Activated naive CD4-positive, alpha-beta T cell treated with anti-CD3 and anti-CD28 coated beads, Interleukin-2, amount 10 ng/mL, durations not matched to agents 7 days and 5 days (primary cell): ENCODE measurements around the gene RNF144B.
"Not testable (repeated sequence)": the region's sequence is repeated elsewhere in the genome, so short reads cannot be mapped to it uniquely, and the experiment has no call there.

Source experiments
- CTCF ChIA-PET: fragments of 350-600 bp; sonication (Branson Sonifier 250); formaldehyde crosslinking; loops from one replicate; lab custom pipeline; 2021; ENCODE audit warnings: antibody characterized with exemption; lab: Charles Lee
- DNase-seq: peaks from one replicate; pipeline ENCODE4 v3.0.0-alpha.2; 2020
- H3K27ac Mint-ChIP-seq: one replicate; pipeline ENCODE4 v1.8.0; 2021; ENCODE audit warnings: mild to moderate bottlenecking, moderate library complexity, mixed read lengths
- H3K27me3 Mint-ChIP-seq: one replicate; pipeline ENCODE4 v1.8.0; 2021; ENCODE audit warnings: mild to moderate bottlenecking, mixed read lengths
- H3K36me3 Mint-ChIP-seq: one replicate; pipeline ENCODE4 v1.8.0; 2021; ENCODE audit warnings: mixed read lengths
- H3K4me1 Mint-ChIP-seq: one replicate; pipeline ENCODE4 v1.8.0; 2021; ENCODE audit warnings: mixed read lengths
- H3K4me3 Mint-ChIP-seq: one replicate; pipeline ENCODE4 v1.8.0; 2021; ENCODE audit warnings: mild to moderate bottlenecking, moderate library complexity, mixed read lengths
- H3K9me3 Mint-ChIP-seq: one replicate; pipeline ENCODE4 v1.8.0; 2021; ENCODE audit warnings: mixed read lengths

RNF144B gene

DNA sequence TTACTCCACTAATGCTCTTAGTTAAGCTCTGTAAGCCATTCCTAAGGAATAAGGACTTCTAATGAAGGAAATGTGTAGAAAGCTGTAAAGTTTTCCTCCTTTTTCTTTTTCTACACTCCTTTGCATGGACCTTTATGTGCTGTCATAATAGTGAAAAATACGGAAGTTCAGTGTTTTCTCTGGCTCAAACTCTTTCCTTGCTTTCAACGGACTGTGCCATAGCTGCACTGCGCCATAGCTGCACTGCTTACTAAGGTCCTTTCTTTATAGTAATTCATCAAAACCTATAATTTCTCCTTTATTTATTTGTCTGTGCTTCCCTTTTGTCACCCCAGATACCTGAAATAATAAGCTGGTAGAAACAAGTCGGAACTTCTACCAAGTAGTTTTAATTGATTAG, 67.3 kb downstream of the RNF144B start:
- no peak for DNase-seq
- CTCF ChIA-PET, result no interaction called here
- Mint-ChIP-seq H3K4me1 (no peaks in the 10 kb centered on the region), H3K9me3 (no peaks in the 10 kb centered on the region), H3K27ac (no peak overlapping the region), H3K27me3 (no peaks in the 10 kb centered on the region), H3K36me3 (peaks cover 1% of the 10 kb centered on the region), H3K4me3 (no peak overlapping the region)

DNA sequence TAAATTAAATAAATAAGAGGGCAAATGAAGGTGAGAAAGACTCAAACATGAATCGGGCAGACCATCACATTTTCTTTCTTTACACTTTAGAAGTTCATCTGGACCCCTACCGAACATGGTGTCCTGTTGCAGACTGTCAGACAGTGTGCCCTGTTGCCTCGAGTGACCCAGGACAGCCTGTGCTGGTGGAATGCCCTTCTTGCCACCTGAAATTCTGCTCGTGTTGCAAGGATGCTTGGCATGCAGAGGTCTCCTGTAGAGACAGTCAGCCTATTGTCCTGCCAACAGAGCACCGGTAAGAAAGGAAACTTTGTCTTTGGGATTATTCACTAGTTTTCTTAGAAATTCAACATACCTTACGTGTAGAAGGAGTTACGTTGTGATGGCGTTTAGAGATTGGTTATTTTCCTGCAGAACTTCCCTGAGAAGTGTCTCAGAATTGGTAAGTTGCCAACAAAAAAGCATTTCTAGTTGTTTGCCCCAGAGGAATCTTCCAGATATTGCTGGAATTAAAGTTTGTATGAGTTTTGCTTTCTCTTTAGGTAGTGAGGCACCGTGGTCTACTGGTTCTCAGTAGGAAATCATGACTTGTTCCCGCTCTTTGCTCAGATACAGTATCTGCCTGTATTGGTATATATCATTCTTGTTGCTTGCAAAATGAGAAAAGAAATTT, 70.1 kb downstream of the RNF144B start:
- H3K36me3 Mint-ChIP-seq, result peaks cover 1% of the 10 kb centered on the region
- DNase-seq, result no peak
- H3K9me3 Mint-ChIP-seq, result no peaks in the 10 kb centered on the region
- no peaks in the 10 kb centered on the region for H3K27me3 Mint-ChIP-seq
- CTCF ChIA-PET, result no interaction called here
- H3K4me3 Mint-ChIP-seq, result no peak overlapping the region
- no peak overlapping the region for H3K27ac Mint-ChIP-seq
- no peaks in the 10 kb centered on the region for H3K4me1 Mint-ChIP-seq

DNA sequence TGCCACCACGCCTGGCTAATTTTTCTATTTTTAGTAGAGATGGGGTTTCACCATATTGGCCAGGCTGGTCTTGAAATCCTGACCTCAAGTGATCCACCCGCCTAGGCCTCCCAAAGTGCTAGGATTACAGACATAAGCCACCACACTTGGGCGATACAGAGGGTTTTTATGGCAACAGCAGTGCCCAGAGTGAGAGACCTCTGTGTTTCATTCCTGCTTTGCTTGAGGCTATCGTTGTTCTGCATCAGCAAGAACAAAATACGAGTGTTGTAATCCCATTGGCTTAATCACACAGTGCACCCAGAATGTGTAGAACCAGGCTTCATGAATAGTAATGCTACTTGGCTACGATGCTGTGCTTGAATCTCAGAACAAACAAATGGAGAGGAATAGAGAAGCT, 70.9 kb downstream of the RNF144B start:
- H3K9me3 Mint-ChIP-seq, H3K27me3 Mint-ChIP-seq, H3K4me3 Mint-ChIP-seq, H3K27ac Mint-ChIP-seq, CTCF ChIA-PET, H3K36me3 Mint-ChIP-seq, DNase-seq, H3K4me1 Mint-ChIP-seq: not testable (repeated sequence)

DNA sequence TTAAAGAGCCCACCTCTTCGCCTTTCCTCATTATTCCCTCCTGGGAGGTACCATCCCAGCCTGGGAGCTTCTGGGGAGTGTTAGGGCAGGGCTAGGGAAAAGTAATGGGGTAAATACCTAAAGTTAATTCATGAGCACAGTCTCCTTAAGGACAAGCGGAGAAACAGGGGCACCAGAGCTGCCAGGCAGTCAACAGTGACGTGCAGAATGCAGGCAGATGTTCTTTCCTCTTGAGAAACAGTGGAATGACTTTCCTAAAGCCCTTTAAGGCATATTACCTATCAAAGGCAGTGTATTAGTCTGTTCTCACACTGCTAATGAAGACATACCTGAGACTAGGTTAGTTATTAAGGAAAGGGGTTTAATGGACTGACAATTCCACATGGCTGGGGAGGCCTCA, 76.3 kb downstream of the RNF144B start:
- H3K36me3 Mint-ChIP-seq, result peaks cover 2% of the 10 kb centered on the region
- H3K4me1 Mint-ChIP-seq, result no peaks in the 10 kb centered on the region
- no peak for DNase-seq
- H3K4me3 Mint-ChIP-seq, result no peak overlapping the region
- H3K27me3 Mint-ChIP-seq, result no peaks in the 10 kb centered on the region
- CTCF ChIA-PET, result no interaction called here
- no peak overlapping the region for H3K27ac Mint-ChIP-seq
- H3K9me3 Mint-ChIP-seq, result no peaks in the 10 kb centered on the region

DNA sequence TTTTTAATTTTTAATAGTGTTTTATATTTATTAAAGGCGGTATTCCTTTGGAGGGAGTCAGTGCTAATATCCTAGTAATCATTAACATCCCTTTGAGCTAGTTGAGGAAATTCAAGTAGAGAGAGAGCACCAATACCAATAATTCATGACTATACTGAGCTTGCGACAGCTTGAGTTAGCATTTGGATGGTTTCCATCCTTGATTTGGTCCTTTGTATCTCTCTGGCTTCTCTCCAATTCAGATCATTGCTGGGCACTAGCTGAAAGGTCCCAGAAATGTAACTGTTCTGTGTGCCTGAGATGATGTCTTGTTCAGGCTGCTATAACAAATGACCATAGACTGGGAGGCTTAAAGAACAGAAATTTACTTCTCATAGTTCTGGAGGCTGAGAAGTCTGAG, 77.0 kb downstream of the RNF144B start:
- H3K4me3 Mint-ChIP-seq, result no peak overlapping the region
- no peaks in the 10 kb centered on the region for H3K4me1 Mint-ChIP-seq
- DNase-seq, result no peak
- no peak overlapping the region for H3K27ac Mint-ChIP-seq
- no peaks in the 10 kb centered on the region for H3K27me3 Mint-ChIP-seq
- H3K36me3 Mint-ChIP-seq, result peaks cover 2% of the 10 kb centered on the region
- CTCF ChIA-PET, result no interaction called here
- H3K9me3 Mint-ChIP-seq, result no peaks in the 10 kb centered on the region

DNA sequence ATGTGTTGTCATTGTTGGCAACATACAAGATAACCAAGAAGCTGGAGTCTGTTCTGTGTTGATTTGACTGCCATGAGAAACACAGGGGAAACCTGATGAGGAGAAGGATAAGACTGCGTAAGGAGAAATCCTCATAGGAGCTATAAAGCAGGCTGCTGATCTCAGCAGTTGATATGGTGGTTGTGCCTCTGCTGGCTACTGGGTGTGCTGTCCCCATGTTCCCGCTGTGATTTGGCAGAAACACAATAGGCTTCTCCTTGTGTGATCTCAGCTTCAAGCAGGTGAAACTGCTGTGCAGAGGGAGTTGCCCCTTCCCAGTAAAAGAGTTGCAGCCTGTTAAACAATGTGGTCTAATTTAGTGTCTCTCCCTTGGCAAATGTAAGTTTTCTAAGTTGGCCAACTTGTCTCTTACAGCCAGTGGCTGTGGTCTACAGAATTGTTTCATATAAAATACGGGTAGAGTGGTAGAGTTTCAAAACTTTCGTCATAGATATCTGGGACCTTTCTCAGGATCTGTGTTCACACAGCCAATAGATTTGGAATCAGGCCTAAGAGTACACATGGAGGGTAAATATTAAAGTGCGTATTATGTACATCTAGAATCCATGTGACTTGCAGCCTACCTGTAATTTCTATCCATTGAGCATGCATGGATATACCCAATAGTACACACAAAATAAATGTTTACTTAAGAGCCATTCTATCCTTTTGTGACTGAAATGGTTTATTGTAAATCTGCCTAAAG, 78.4 kb downstream of the RNF144B start:
- no peak overlapping the region for H3K27ac Mint-ChIP-seq
- no peaks in the 10 kb centered on the region for H3K9me3 Mint-ChIP-seq
- DNase-seq, result no peak
- peaks cover 2% of the 10 kb centered on the region for H3K36me3 Mint-ChIP-seq
- CTCF ChIA-PET, result interaction anchor here (0.6 kb wide), 1 partner anchor 17 kb away, joined by 3 read pairs; no protein-coding TSS in a partner anchor
- H3K27me3 Mint-ChIP-seq, result no peaks in the 10 kb centered on the region
- no peak overlapping the region for H3K4me3 Mint-ChIP-seq
- no peaks in the 10 kb centered on the region for H3K4me1 Mint-ChIP-seq

DNA sequence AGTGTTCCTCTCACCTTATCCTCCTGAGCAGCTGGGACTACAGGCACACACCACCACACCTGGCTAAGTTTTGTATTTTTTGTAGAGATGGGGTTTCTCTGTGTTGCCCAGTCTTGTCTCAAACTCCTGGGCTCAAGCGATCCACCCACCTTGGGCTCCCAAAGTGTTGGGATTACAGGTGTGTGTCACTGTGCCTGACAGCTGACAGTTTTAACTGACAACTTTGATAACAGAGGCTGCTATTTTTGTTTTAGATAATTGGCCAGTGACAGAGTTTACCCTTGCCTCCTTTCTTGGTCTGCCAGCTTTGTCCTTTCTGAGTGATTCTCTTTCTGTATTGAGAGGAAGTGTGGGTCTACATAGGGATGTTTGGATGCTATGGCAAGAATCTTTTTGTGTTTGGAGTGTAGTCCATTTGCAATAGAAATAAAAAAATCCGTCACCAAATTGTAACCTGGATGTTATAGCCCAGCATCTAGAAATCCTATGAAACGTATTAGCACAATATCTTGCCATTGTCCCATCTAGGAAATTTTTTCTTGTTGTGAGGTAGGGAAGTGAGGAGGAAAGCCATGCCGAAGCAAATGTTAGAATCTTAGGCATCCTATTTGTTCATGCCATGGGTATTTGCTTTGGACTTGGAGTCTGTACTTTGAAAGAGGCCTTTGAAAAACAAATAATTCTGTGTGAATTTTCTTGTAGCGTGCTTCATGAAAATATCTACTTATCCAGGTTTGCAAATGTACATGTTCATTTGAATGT, 80.8 kb downstream of the RNF144B start:
- H3K27ac Mint-ChIP-seq, result no peak overlapping the region
- H3K36me3 Mint-ChIP-seq, result peaks cover 2% of the 10 kb centered on the region
- peaks cover 1% of the 10 kb centered on the region for H3K27me3 Mint-ChIP-seq
- no peaks in the 10 kb centered on the region for H3K4me1 Mint-ChIP-seq
- CTCF ChIA-PET, result no interaction called here
- no peak overlapping the region for H3K4me3 Mint-ChIP-seq
- no peaks in the 10 kb centered on the region for H3K9me3 Mint-ChIP-seq
- DNase-seq, result no peak

DNA sequence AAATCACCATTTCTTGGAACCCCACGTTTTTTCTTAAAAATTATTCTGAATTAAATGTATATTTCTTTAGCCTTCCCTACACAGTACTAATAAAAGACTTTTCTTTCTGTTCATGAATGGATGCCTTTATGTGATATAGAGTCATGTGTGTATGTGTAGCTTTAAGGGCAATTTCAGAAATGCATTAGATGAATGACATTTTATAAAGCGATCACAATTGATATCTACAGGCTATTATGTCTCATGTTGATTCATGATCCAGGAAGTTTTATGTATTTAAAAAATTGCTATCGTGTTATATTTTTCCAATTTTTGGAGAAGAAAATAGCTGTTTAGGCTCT, 81.3 kb downstream of the RNF144B start:
- Mint-ChIP-seq H3K27me3 (peaks cover 5% of the 10 kb centered on the region), H3K9me3 (no peaks in the 10 kb centered on the region), H3K4me1 (no peaks in the 10 kb centered on the region), H3K4me3 (no peak overlapping the region), H3K36me3 (peaks cover 2% of the 10 kb centered on the region), H3K27ac (no peak overlapping the region)
- no peak for DNase-seq
- CTCF ChIA-PET, result no interaction called here

DNA sequence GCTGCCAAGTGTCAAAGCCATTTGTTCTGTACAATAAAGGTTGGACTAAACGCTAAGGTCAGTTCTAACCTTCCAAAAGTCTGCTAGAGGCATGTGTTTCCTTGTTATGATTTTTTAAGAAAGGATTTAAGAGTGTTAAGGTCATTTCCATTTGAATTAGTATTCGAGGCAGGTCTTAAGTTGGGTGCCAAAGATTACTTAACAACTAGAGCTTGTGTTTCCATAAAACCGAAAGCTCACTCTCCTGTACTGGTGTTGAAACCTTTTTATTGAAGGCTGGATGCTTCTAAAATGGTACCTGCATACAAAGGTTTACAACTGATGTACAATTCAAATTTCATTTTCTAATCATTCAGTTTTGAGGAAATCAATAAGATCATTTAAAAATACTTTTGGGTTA, 82.4 kb downstream of the RNF144B start:
- no peak for DNase-seq
- no peaks in the 10 kb centered on the region for H3K4me1 Mint-ChIP-seq
- H3K27me3 Mint-ChIP-seq, result peaks cover 5% of the 10 kb centered on the region
- CTCF ChIA-PET, result no interaction called here
- no peaks in the 10 kb centered on the region for H3K36me3 Mint-ChIP-seq
- no peak overlapping the region for H3K27ac Mint-ChIP-seq
- no peaks in the 10 kb centered on the region for H3K9me3 Mint-ChIP-seq
- no peak overlapping the region for H3K4me3 Mint-ChIP-seq

DNA sequence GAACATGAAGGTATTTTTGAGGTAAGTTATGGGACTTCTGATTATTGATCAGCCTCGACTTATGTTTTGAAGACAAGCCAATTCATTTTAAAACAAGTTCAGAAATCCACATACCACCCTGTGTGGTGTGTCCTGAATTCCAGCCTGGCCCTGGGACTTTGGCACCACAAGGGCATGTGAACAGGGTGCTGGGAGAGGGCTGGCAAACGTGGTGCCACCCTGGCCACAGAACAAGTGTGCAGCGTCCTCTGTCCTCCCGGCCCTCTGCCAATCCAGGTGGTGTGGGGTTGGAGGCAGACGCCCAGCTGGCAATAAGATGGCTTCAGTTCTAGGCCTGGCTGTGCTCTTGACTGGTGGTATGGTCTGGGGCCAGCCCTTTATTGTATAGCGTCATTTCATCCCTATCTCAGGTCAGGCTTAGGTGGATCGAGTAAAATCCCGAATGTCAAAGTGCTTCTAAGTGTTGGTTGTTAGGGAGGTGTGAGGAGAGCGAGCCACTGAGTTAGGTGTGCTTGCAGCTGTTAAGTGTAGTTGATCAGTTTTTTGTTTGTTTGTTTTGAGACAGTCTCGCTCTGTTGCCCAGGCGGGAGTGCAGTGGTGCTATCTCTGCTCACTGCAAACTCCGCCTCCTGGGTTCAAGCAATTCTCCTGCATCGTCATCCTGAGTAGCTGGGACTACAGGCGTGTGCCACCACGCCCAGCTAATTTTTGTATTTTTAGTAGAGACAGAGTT, 84.2 kb downstream of the RNF144B start:
- no peaks in the 10 kb centered on the region for H3K36me3 Mint-ChIP-seq
- H3K27ac Mint-ChIP-seq, result no peak overlapping the region
- H3K4me1 Mint-ChIP-seq, result no peaks in the 10 kb centered on the region
- CTCF ChIA-PET, result no interaction called here
- H3K27me3 Mint-ChIP-seq, result peaks cover 5% of the 10 kb centered on the region
- no peak for DNase-seq
- H3K9me3 Mint-ChIP-seq, result no peaks in the 10 kb centered on the region
- no peak overlapping the region for H3K4me3 Mint-ChIP-seq

DNA sequence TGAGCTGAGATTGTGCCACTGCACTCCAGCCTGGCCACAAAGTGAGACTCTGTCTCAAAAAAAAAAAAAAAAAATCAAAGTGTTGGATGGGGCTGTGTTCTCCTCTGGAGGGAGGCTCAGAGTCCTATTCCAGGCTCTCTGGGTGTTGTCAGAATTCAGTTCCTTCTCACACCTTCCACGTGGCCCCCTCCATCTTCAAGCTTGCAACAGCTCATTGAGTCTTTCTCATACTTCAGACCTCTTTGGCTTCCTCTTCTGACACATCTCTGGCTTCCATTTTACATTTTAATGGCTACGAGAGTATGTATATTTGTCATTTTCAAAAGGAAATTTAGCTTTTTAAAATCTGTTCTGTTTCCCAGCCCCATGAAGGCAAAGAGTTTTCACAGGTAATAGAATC, 85.8 kb downstream of the RNF144B start:
- no peak for DNase-seq
- H3K4me1 Mint-ChIP-seq, result peaks cover 10% of the 10 kb centered on the region
- H3K4me3 Mint-ChIP-seq, result no peak overlapping the region
- no peaks in the 10 kb centered on the region for H3K36me3 Mint-ChIP-seq
- H3K9me3 Mint-ChIP-seq, result no peaks in the 10 kb centered on the region
- H3K27me3 Mint-ChIP-seq, result peaks cover 5% of the 10 kb centered on the region
- no peak overlapping the region for H3K27ac Mint-ChIP-seq
- CTCF ChIA-PET, result no interaction called here

DNA sequence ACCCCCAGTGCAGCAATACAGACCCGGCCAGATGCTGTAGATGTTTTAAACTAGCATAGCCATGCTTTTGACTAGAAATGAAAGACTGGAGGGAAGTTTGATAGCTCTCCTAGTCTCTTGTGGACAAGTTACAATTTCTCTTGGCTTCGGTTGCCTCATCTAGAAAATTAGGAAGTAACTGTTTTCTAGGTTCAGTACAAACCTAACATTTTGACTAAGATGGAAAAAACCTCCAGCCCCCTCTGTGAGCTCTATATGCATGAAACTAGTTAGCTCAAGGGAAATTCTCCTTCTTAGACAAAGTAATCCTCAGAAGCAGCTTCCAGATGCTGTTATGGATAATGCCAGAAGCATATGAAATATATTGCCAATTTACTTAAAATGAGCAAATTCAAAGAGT, 86.6 kb downstream of the RNF144B start:
- no peaks in the 10 kb centered on the region for H3K9me3 Mint-ChIP-seq
- no peak for DNase-seq
- no peaks in the 10 kb centered on the region for H3K36me3 Mint-ChIP-seq
- H3K4me1 Mint-ChIP-seq, result peaks cover 12% of the 10 kb centered on the region
- peaks cover 5% of the 10 kb centered on the region for H3K27me3 Mint-ChIP-seq
- no peak overlapping the region for H3K4me3 Mint-ChIP-seq
- no peak overlapping the region for H3K27ac Mint-ChIP-seq
- CTCF ChIA-PET, result no interaction called here

DNA sequence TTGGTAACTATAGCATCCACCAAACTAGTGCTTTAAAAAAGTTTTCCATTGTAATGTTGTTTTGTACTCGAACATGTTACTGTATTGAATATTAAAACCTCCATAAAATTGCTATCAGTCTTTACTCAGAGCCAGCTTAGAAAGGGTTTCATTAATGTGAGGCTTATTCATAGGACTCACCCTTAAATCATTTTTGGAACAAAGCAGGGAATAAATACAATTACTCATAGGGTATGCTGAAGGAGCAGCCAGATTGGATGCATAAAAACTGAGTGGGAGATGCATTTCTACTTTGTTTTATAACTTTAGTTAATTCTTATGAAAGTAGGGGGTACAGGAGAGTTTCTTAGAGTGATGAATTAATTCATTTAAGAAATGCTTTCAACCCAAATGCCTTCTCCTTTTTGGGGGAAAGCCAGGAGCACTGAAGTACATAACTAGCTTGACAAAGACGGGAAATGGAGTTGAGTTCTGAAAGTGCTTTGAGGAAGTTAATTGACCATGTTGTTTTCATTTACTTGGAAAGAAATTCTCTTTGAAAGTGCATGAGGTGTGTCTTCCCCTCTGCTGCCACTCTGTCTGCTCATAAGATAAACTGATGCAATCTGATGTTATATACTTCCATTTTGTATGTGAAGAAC, 90.3 kb downstream of the RNF144B start:
- no peaks in the 10 kb centered on the region for H3K36me3 Mint-ChIP-seq
- H3K27ac Mint-ChIP-seq, result no peak overlapping the region
- peaks cover 12% of the 10 kb centered on the region for H3K4me1 Mint-ChIP-seq
- CTCF ChIA-PET, result no interaction called here
- H3K27me3 Mint-ChIP-seq, result peaks cover 10% of the 10 kb centered on the region
- DNase-seq, result no peak
- no peaks in the 10 kb centered on the region for H3K9me3 Mint-ChIP-seq
- H3K4me3 Mint-ChIP-seq, result no peak overlapping the region

DNA sequence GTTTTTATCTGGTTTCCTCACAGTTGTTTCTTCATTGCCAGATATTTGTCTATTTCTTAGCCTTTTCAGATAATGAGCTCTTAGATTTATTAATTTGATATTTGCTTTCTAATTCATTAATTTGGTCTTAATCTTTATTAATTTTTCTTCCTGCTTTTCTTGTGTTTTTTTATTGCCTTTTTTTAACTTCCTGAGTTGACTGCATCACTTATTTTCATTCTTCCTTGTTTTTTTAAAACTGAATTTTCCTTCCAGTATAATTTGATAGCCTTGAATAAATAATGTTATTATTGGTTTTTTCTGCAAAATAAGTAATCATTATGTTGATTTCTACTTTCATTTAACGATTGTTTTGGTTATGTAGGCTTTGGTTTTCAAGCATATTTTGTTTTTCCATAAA, 91.5 kb downstream of the RNF144B start:
- no peaks in the 10 kb centered on the region for H3K36me3 Mint-ChIP-seq
- DNase-seq, result no peak
- no peak overlapping the region for H3K4me3 Mint-ChIP-seq
- peaks cover 5% of the 10 kb centered on the region for H3K27me3 Mint-ChIP-seq
- H3K27ac Mint-ChIP-seq, result no peak overlapping the region
- CTCF ChIA-PET, result no interaction called here
- H3K4me1 Mint-ChIP-seq, result peaks cover 12% of the 10 kb centered on the region
- no peaks in the 10 kb centered on the region for H3K9me3 Mint-ChIP-seq
